HG02798 (cell line): ENCODE data around the gene ARL15.
"Not testable (repeated sequence)": the region's sequence is repeated elsewhere in the genome, so short reads cannot be mapped to it uniquely, and the experiment has no call there.

Experiments
- ATAC-seq: cut with Tn5 transposase; IDR thresholded peaks from one replicate; pipeline ENCODE4 v1.9.1; 2021; ENCODE audit warnings: mild to moderate bottlenecking; ENCODE audit not compliant: unreplicated experiment, poor library complexity

Gene ARL15

GRCh38 chr5:54063817-54064216, 246.6 kb downstream of the ARL15 start:
- ATAC-seq = no peak

DNA sequence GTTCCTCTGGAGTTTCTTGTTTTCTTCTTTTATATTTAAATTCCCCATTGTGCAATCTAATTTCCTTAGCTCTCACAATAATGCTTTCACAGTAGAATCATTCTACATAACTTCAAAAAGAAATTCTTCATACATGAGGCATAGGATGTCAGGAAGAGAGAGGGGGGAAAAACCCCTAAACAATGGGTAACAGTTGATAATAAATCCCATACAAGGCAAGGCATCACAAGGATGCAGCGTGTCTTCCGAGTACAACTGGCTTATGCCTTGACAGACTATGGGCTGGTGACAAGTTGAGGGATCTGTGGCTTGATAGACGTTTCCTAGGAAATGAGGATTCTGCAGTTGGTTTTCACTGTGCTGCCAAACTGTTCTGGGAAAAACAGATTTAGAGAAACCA, 247.4 kb downstream of the ARL15 start:
- no peak for ATAC-seq

DNA sequence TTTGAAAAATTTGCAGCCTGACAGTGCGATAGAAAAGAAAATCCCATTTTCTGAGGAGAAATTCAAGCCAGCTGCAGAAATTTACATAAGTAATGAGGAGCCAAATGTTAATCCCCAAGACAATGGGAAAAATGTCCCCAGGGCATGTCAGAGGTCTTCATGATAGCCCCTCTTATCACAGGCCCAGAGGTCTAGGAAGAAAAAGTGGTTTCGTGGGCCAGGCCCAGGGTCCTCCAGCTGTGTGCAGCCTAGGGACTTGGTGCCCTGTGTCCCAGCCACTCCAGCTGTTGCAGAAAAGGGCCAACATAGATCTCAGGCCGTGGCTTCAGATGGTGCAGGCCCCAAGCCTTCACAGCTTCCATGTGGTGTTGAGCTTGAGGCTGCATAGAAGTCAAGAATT, 249.5 kb downstream of the ARL15 start:
- not testable (repeated sequence) for ATAC-seq

- no peak for ATAC-seq
Observed at GRCh38 chr5:54049963-54050362, 260.4 kb downstream of the ARL15 start.

- ATAC-seq = no peak
Observed at GRCh38 chr5:54049144-54049543, 261.2 kb downstream of the ARL15 start.

- no peak for ATAC-seq
Observed at GRCh38 chr5:54045077-54045792, 265.1 kb downstream of the ARL15 start.

GRCh38 chr5:54044276-54044675, 266.1 kb downstream of the ARL15 start:
- ATAC-seq = not testable (repeated sequence)

DNA sequence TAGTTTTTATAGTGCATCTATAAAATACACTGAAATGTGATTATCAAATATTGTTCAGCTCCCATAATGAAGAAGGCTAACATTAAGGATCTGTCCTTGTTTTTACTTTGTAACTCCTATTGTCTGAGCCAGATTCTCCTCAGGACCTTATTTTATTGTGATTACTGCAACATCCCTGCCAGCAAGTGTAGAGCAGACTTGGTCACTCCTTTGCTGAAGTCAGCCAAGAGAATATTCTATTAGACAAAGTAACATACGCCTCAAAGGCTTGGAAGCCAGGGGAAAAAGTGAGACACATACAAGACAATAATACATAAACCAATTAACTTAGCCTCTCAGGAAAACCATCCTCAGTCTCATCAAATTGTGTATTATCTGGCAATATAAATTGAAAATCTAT, 269.6 kb downstream of the ARL15 start:
- ATAC-seq = no peak

DNA sequence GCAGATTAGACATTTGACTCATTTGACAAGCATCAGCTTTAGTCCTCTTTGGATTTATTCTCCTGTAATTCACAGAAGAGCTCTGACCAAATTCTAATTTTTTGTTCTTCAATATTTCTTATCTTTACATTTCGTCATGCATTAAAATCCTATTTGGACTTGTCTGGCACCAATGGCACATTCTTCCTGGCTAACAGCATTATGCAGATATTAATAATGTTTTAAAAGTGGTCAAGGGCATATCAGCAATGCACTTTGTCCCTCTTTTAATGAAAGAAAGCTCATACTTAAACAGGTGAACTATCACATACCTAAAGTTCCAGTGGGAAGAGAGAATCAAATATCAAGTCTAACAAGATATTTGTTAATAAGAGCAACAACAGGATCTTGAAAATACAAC, 270.4 kb downstream of the ARL15 start:
- no peak for ATAC-seq

GRCh38 chr5:54037205-54037604, 273.2 kb downstream of the ARL15 start:
- no peak for ATAC-seq

GRCh38 chr5:54030981-54031380, 279.4 kb downstream of the ARL15 start:
- no peak for ATAC-seq

DNA sequence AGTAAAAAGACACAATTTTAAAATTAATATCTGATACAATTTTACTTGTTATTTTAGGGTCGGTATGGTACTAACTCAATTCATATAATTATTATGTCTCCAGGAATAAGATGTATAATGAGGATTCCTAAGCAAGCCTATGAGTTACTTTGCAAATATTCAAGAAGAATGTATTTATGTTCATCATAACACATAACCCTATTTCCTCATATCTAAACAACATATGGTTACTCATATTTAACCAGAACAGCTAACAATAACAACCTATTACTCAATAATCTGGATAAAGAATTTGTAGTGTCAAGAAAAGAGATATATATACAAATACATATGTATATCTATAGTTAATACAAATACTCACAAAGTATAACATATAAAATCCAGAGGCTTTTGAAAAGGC, 285.9 kb downstream of the ARL15 start:
- no peak for ATAC-seq

DNA sequence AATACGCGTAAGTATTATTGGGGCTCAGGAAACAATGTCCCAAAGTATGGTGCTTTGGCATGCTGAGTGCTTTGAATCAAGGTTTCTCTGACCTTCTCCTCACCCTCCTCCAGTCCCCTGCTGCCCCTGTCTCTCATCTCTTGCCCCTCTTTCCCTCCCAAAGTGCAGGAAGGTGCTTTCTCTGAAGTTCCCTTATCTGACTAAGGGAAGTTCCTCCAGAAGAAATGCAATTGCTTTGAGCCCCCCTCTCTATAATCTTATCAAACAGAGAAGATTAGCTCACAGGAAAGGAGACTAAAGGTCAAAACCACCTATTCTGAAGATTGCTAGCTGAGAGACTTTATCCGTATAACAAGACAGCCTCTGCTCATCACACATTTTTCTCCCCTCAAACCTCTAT, 288.1 kb downstream of the ARL15 start:
- no peak for ATAC-seq

DNA sequence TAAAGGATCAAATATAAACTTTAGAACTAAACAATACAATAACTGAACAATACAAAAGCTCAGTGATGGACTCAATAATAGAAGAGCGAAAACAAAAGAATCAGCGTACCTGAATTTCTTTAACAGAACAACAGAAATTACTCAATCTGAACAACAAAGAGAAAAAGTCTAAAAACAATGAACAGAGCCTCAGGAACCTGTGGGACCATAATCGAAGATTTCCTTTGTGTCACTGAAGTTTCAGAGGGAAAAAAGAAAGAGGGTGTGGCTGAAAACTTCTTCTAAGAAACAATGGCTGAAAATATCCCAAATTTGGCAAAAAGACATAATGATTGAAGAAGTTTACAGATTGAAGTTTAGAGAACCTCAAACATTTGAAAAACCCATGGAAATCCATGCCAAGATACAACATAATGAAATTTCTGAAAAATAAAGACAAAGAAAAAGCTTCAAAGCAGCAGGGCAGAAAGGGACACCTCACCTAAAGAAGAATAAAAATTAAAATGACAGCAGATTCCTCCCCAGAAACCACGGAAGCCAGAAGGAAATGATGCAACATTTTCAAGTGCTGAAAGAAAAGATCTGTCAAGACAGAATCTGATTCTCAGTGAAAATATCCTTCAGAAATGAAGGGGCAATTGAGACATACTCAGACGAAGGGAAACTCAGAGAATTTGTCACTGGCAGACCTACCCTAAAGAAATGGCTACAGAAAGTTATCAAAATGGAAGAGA, 288.8 kb downstream of the ARL15 start:
- ATAC-seq = no peak

DNA sequence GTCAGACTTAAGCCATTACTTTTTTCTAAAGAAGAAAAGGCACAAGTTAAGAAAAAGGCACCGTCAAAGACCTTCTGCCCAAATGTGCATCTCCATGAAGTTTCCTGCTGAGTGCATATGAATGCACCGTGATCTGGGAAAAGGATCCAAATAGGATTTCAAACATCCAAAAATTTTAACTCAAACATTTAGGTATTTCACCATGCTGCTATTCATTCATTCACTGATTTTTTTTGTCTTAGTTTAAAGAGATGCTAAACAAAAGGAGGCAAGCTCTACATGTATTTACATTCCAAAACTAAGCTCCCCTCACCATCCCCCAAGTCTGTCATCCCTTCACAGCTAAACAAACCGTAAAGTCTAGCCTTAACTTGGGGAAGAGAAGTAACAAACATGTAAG, 291.9 kb downstream of the ARL15 start:
- ATAC-seq = no peak

DNA sequence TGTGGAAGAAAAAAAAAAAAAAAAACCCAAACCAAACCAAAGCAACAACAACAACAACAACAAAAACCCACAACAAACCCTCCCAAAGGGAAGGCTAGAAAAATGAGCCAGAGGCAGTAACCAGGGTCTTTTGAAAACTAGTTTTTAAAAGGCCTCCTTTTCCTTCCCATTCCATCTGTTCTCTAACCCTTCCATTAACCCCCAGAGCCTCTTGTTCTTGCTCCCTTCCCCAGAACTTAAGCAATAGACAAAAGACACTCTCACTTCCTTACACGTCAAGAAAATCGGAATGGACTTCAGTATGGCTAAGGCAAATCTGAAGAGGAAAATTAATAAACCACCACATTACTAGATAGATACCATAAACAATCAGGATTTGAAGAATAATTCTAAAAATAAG, 292.8 kb downstream of the ARL15 start:
- no peak for ATAC-seq

DNA sequence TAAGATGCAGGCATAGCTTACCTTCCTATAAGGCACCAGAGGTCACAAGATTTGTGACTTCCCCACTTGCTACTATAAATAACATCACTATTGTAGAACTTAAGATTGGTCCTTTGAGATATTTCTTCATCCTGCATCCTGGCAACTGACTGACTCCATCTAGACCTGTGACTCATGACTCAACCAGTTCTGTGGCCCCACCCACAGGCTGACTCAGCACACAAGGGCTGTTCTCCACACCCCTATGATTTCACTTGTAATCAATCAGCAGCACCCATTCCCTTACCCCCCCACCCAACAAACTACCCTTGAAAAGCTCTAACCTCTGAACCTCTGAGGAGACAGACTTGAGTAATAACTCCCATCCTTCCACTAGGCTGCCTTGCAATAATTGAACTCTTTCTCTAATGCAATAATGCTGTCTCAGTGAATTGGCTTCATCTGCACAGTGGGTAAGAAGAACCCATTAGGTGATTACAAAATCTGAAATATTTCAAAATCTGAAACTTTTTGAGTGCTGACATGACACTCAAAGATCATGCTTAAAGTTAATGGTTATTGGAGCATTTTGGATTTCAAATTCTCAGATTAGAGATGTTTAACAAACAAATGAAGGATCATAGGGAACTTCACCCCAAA, 296.7 kb downstream of the ARL15 start:
- no peak for ATAC-seq

- no peak for ATAC-seq
Observed at GRCh38 chr5:54009828-54010227, 300.5 kb downstream of the ARL15 start.

DNA sequence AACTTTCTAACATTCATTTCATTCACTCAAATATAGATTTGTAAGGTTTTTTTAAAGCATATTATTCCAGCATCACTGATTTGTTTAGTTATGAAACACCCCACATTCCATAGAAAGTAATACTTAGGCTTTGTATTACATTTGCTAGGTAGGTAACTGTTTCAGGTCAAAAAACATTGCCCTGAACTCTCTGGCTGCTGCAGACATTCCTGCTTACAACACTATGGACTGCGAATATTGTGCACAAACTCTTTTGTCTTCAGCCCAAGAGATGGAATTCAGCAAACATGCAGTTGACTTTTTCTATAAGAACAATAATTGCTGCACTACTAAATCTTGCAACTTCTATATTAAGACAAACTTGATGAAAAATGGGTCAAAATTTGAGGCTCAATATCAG, 301.0 kb downstream of the ARL15 start:
- ATAC-seq = no peak

GRCh38 chr5:54007827-54008777, 302.3 kb downstream of the ARL15 start:
- ATAC-seq = no peak
